ENCODE data around the gene MISP.

- TF ChIP-seq CREB1 (IDR thresholded peaks at IDR 0.05; ENCODE audit: low read depth) (0 out of 2 replicates have a peak, but pooled peaks have one; percentile 9), EP300 (IDR thresholded peaks at IDR 0.05; ENCODE audit: borderline replicate concordance) (peak; percentile 96), REST (IDR thresholded peaks at IDR 0.05; ENCODE audit: low read depth) (peak; percentile 27; the same call in 1 of the 2 replicates), MAX (IDR thresholded peaks at IDR 0.05) (peak; percentile 57; the same call in 1 of the 2 replicates), TCF12 (IDR thresholded peaks at IDR 0.05; ENCODE audit: low read depth) (peak; percentile 98)
Measured at GRCh38 chr19:752652-753517, 2.0 kb downstream of the MISP start.
